PC-3 (cell line): Measurements from ENCODE around the gene STPG4. TPM values are rescaled to one million over a fixed set of nuclear protein-coding genes. Genes with fewer than 3 reads are reported as not detected.

Experiments used
- ATAC-seq: fragments of 200-7000 bp; cut with Tn5 transposase; 2 replicates; pipeline ENCODE4 v1.9.1; 2020; ENCODE audit warnings: mild to moderate bottlenecking, moderate library complexity
- BruUV-seq: library from RNA; stranded (reverse); fragments of 400-500 nt; replicated peaks from 2 replicates; lab custom pipeline; 2021; lab: Mats Ljungman, UMichigan
- CTCF ChIA-PET: fragments of 300-600 bp; sonication (Branson Sonifier 250); formaldehyde crosslinking; loops from one replicate; lab custom pipeline; 2022; ENCODE audit warnings: antibody characterized with exemption; lab: Charles Lee
- POLR2A ChIA-PET: fragments of 300-600 bp; sonication (Branson Sonifier 250); formaldehyde crosslinking; loops from one replicate; lab custom pipeline; 2022; ENCODE audit warnings: antibody characterized with exemption; ENCODE audit not compliant: unreplicated experiment; lab: Charles Lee
- DNase-seq: peaks from one replicate; pipeline ENCODE4 v3.0.0-alpha.2; 2015
- H2AFZ ChIP-seq: fragments of 300-600 bp; sonication (generic); 2 replicates; pipeline ENCODE4 v1.6.0; 2016; ENCODE audit warnings: antibody characterized with exemption, low read length
- H3F3A ChIP-seq: fragments of 300-600 bp; sonication (generic); one replicate; pipeline ENCODE4 v1.6.0; 2017; ENCODE audit warnings: antibody characterized with exemption, low read length, control low read depth, mild to moderate bottlenecking; ENCODE audit not compliant: unreplicated experiment
- H3K27ac ChIP-seq: fragments of 300-600 bp; sonication (generic); 2 replicates; pipeline ENCODE4 v1.5.1; 2016; ENCODE audit warnings: mild to moderate bottlenecking, low read length
- H3K27me3 ChIP-seq: fragments of 300-600 bp; sonication (generic); 2 replicates; pipeline ENCODE4 v1.6.1; 2016; ENCODE audit warnings: low read length, mixed read lengths
- H3K36me3 ChIP-seq: fragments of 300-600 bp; sonication (generic); 2 replicates; pipeline ENCODE4 v1.6.1; 2016; ENCODE audit warnings: low read depth, mixed run types, low read length, mixed read lengths
- H3K4me1 ChIP-seq: fragments of 300-600 bp; sonication (generic); 2 replicates; pipeline ENCODE4 v1.5.1; 2016; ENCODE audit warnings: low read length; ENCODE audit not compliant: insufficient read depth
- H3K4me2 ChIP-seq: fragments of 300-600 bp; sonication (generic); 2 replicates; pipeline ENCODE4 v1.6.0; 2016; ENCODE audit warnings: low read length
- H3K4me3 ChIP-seq: fragments of 300-600 bp; sonication (generic); 2 replicates; pipeline ENCODE4 v1.5.1; 2016; ENCODE audit warnings: mild to moderate bottlenecking, low read length, mixed read lengths
- H3K79me2 ChIP-seq: fragments of 300-600 bp; sonication (generic); 2 replicates; pipeline ENCODE4 v1.6.1; 2017; ENCODE audit warnings: low read length, mixed read lengths
- H3K9ac ChIP-seq: fragments of 300-600 bp; sonication (generic); 2 replicates; pipeline ENCODE4 v1.6.0; 2016; ENCODE audit warnings: mild to moderate bottlenecking, low read length
- H3K9me2 ChIP-seq: fragments of 300-600 bp; sonication (generic); replicated peaks from 2 replicates; pipeline ENCODE4 v1.6.1; 2016; ENCODE audit warnings: mixed run types, low read length, mixed read lengths
- H3K9me3 ChIP-seq: fragments of 300-600 bp; sonication (generic); 2 replicates; pipeline ENCODE4 v1.6.1; 2016; ENCODE audit warnings: low read length, mixed read lengths
- H4K20me1 ChIP-seq: fragments of 300-600 bp; sonication (generic); 2 replicates; pipeline ENCODE4 v1.6.1; 2016; ENCODE audit warnings: low read length, mixed read lengths
- CTCF ChIP-seq: fragments of 300-600 bp; sonication (generic); conservative IDR thresholded peaks from 2 replicates; pipeline ENCODE4 v1.5.1; 2017; ENCODE audit warnings: antibody characterized with exemption, low read depth, mild to moderate bottlenecking, low read length
- EZH2 ChIP-seq: fragments of 300-600 bp; sonication (generic); IDR thresholded peaks from one replicate; pipeline ENCODE4 v1.6.1; 2017; ENCODE audit warnings: antibody characterized with exemption, mild to moderate bottlenecking, low read length; ENCODE audit not compliant: unreplicated experiment
- EZH2phosphoT487 ChIP-seq: fragments of 300-600 bp; sonication (generic); IDR thresholded peaks from 2 replicates; pipeline ENCODE4 v1.6.1; 2018; ENCODE audit warnings: mild to moderate bottlenecking, antibody characterized with exemption, low read length, borderline replicate concordance
- intact Hi-C: fragments of 100-400 bp; cut with micrococcal nuclease; formaldehyde crosslinking; loops from 2 replicates; pipeline ENCODE4 v1.9.0; 2023
- total RNA-seq: library from RNA; depleted of rRNA; stranded (reverse); fragments of >200 nt; gene quantifications from 2 replicates; pipeline ENCODE4 v1.2.3, GENCODE V29; 2014

STPG4 gene
- total RNA-seq, 1 experiment from 2014 or later: 2.4 TPM

GRCh38 chr2:47077442-47078117 is 77.5 kb downstream of the STPG4 start:
- ChIA-PET CTCF (no interaction called here), POLR2A (no interaction called here)
- ATAC-seq (no peak), DNase-seq (no peak)
- Histone ChIP-seq H4K20me1 (no peaks in the 10 kb centered on the region), H3K4me3 (no peak overlapping the region), H3K4me2 (peak overlapping the region; percentile 25), H3K27ac (peak overlapping the region; percentile 86), H3K27me3 (no peaks in the 10 kb centered on the region), H3K9me2 (no peaks in the 10 kb centered on the region), H3K79me2 (no peaks in the 10 kb centered on the region), H3K9ac (peak overlapping the region; percentile 43), H2AFZ (no peak overlapping the region), H3K9me3 (no peaks in the 10 kb centered on the region), H3K4me1 (peaks cover 40% of the 10 kb centered on the region), H3F3A (no peaks in the 10 kb centered on the region), H3K36me3 (no peaks in the 10 kb centered on the region)
- TF ChIP-seq EZH2phosphoT487 (no peak), CTCF (no peak)
- intact Hi-C loops: loop anchor here (2.0 kb wide), 3 partner anchors 35 to 95 kb away; no protein-coding TSS in a partner anchor
- TSS peak; percentile 36 for BruUV-seq

GRCh38 chr2:47076586-47077441 is 78.3 kb downstream of the STPG4 start:
- ChIA-PET POLR2A (no interaction called here), CTCF (interaction anchor here (0.7 kb wide), 1 partner anchor 118 kb away, joined by 3 read pairs; no protein-coding TSS in a partner anchor)
- Histone ChIP-seq H3K36me3 (no peaks in the 10 kb centered on the region), H3K27me3 (no peaks in the 10 kb centered on the region), H2AFZ (no peak overlapping the region), H3K79me2 (no peaks in the 10 kb centered on the region), H3K9me3 (no peaks in the 10 kb centered on the region), H3K9ac (peak overlapping the region; percentile 54), H3K27ac (peak overlapping the region; percentile 86), H3K4me1 (peaks cover 43% of the 10 kb centered on the region), H3F3A (no peaks in the 10 kb centered on the region), H3K4me3 (no peak overlapping the region), H3K9me2 (no peaks in the 10 kb centered on the region), H4K20me1 (no peaks in the 10 kb centered on the region), H3K4me2 (peak overlapping the region; percentile 36)
- no peak for TF ChIP-seq CTCF
- TF ChIP-seq EZH2: no peak
- no peak for TF ChIP-seq EZH2phosphoT487
- intact Hi-C loops: loop anchor here (1.0 to 2.0 kb wide), 4 partner anchors 34 to 96 kb away; no protein-coding TSS in a partner anchor
- DNase-seq: peak; percentile 99
- BruUV-seq: TSS peak; percentile 82
- peak; percentile 95 for ATAC-seq
